SH-SY5Y (cell line): ENCODE data around the gene OR8A1.

Experiments used
- GATA2 ChIP-seq: IDR thresholded peaks from 2 replicates; pipeline ENCODE4 v1.6.1; 2011; ENCODE audit warnings: mild to moderate bottlenecking, low read depth, low read length
- GATA3 ChIP-seq: IDR thresholded peaks from 2 replicates; pipeline ENCODE4 v1.6.1; 2011; ENCODE audit warnings: low read depth, mild to moderate bottlenecking, low read length, moderate library complexity

- TF ChIP-seq GATA2 (no peak), GATA3 (no peak)
Measured at GRCh38 chr11:124583781-124584180, 14.0 kb downstream of the OR8A1 start.
